GOT3 (cell line): Measurements from ENCODE around the gene DGKZ.

Experiments used
- DNase-seq: peaks from one replicate; lab custom pipeline; 2025; ENCODE audit warnings: mixed read lengths; lab: John Stamatoyannopoulos, UW

Gene DGKZ

GRCh38 chr11:46381819-46382645 lies 34.8 kb downstream of the DGKZ start:
- DNase-seq: no peak

- DNase-seq: no peak
Observed at GRCh38 chr11:46382646-46383403, 35.6 kb downstream of the DGKZ start.

- no peak for DNase-seq
Observed at GRCh38 chr11:46383404-46383758, 36.1 kb downstream of the DGKZ start.

GRCh38 chr11:46383974-46384701 lies 36.9 kb downstream of the DGKZ start:
- DNase-seq: no peak

- DNase-seq: no peak
Observed at GRCh38 chr11:46385169-46386004, 38.1 kb downstream of the DGKZ start.

GRCh38 chr11:46386005-46386578 lies 38.8 kb downstream of the DGKZ start:
- DNase-seq: no peak

GRCh38 chr11:46386674-46387073 lies 39.4 kb downstream of the DGKZ start:
- DNase-seq: no peak

- DNase-seq: no peak
Observed at GRCh38 chr11:46387456-46387855, 40.2 kb downstream of the DGKZ start.

GRCh38 chr11:46387919-46388618 lies 40.8 kb downstream of the DGKZ start:
- DNase-seq: no peak

- DNase-seq: no peak
Observed at GRCh38 chr11:46388619-46389449, 41.6 kb downstream of the DGKZ start.

GRCh38 chr11:46389450-46390330 lies 42.4 kb downstream of the DGKZ start:
- peak; percentile 13 for DNase-seq

- no peak for DNase-seq
Observed at GRCh38 chr11:46390331-46391171, 43.3 kb downstream of the DGKZ start.

- no peak for DNase-seq
Observed at GRCh38 chr11:46391186-46391577, 43.9 kb downstream of the DGKZ start.

GRCh38 chr11:46391578-46392420 lies 44.5 kb downstream of the DGKZ start, which contains the start of gene CHRM4:
TSS of gene CHRM4 (minus strand) at chr11:46391776. CDS start at chr11:46386557, 5,219 bp downstream.
- no peak for DNase-seq

GRCh38 chr11:46392421-46393230 lies 45.4 kb downstream of the DGKZ start:
- peak; percentile 61 for DNase-seq

GRCh38 chr11:46393231-46393616 lies 46.0 kb downstream of the DGKZ start:
- no peak for DNase-seq
